Activated T-helper 1 cell treated with Interleukin-2 at 50 U/mL for 16 hours (primary cell): ENCODE data around the gene TMOD1.
"Not testable (repeated sequence)": the region's sequence is repeated elsewhere in the genome, so short reads cannot be mapped to it uniquely, and the experiment has no call there.

Experiments used
- DNase-seq: peaks from one replicate; pipeline ENCODE4 v3.0.0-alpha.2; 2020; ENCODE audit warnings: low read depth

Gene TMOD1

DNA sequence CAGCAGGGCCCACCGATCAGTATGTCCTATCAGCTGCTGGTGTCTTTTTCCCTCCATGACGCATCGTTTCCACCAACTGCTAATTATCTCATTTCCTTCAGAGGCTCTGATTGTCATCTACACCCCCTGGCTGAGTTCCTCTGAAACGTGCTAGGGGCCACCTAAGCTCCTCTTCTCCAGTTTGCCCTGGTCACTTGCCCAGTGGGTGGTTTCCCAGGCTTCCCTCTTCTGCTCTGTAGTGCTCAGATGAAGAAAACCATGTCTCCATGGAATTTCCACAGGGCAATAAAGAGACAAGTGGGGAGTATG, 66.4 kb downstream of the TMOD1 start:
- DNase-seq, result no peak

DNA sequence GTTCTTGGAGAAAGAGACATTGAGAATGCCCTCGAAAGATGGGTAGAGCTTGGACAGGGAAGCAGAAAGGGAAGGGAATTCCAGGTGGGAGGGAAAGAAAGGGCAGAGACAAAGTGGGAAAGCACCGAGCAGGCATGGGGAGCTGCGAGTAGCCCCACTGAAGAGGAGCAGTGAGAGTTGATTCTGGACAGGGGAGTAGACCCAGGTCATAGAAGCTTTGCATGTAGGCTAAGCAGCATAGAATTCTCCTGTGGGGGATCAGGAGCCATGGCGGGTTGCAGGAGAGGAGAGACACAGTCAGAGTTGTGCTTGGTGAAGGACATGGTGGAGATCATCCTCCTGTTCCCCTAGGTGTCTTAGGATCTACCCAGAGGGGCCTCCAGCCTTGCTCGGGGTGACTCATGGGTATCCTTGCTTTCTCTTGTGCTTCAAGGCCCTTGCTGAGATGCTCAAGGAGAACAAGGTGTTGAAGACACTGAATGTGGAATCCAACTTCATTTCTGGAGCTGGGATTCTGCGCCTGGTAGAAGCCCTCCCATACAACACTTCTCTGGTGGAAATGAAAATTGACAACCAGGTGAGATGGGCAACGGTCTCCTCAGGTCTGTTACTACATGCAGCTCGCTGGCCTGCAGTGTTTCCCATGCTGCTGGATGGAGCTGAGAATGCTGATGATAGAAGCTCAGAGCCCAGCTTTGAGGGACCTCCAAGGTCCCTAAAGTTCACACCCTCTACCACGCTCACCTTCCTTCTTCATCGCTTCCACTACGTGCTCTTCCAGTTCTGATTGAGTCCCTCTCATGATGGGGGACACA, 67.2 kb downstream of the TMOD1 start:
- no peak for DNase-seq

DNA sequence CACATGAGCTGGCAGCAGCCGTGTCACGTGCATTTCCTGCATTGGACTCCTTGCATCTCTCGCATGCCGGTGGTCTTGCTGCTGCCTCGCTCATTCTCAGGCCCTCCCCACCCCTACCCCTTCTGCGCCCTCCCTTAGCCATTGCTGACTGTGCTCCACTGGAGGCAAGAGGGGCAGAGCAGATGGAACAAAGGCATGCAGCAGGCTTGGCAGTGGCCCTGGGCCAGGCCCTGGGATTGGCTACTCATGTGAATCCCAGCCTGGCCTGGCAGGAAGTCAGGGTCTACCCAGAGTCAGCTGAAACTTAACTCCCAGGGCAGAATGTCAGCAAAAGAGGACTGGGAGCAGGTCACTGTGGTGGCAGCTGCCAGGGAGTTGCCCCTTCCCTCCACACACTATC, 69.4 kb downstream of the TMOD1 start:
- no peak for DNase-seq

DNA sequence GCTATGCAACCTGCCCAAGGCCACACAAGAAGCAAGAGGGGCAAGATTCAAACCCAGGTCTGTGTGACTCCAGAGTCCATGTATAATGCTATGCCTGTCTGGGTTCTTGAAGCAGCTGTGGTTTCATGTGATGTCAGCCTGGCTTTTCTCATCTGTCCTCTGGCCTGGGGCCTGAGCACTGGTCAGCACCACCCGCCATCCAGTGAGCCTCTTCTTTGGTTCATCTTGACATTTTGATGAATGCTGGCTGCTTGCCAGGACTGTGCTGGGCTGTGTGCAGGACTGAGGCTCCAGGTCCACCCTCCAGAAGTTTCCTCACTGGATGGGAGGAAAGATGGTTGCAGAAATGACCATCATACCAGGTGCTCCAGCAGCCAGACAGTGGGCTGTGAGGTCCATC, 70.2 kb downstream of the TMOD1 start:
- DNase-seq, result no peak

DNA sequence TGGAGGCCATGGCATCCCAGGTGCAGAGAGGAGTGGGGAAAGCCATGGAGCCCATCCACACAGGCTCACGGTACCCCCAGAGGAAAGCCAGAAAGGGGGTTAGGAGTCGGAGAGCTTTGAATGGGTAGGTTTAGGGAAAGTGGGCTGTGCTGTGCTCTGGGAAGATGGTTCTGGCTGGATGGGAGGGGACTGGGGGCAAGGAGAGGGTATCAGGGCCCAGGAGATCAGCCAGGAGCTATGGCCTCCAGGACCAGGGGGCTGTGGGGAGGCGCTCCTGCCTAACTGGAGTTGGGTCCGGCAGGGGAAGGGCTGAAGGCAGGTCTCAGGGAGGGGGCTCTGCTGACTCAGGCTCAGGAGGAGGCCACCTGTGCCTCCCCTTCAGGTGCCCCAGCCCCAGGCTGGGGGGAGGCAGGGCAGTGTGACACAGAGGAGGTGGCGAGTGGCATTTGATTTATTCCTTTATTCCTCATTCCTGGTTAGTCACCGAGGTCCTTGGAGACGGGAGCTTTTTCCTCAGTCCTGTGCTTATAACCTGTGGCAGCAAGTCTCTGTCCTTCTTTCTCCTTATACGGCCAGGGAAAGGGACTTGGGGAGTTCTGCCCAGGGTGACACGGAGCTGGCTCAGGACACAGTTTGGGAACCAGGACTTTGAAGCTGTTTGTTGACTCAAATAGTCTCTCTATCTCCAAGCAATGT, 70.9 kb downstream of the TMOD1 start:
- DNase-seq, result no peak

DNA sequence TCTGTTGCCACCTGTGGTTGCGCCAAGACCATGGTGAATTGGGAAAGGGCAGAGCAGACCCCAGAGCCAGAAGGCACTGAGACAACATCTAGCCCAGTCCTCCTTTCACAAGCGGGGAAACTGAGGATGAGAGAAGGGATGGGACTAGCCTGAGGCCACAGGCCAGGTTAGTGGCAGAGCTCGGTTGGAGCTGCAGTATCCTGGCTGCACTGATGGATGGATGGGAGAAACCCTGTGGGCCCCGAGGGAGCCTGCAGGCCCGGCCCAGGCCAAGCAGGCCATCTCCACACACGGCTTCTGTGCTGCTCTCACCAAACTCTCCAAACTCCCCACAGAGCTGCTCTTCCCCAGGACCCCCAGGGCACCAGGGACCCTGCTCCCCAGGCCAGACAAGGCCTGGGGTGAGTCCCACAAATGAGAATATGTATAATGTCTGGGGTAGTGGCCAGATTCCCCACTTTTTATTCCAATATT, 71.5 kb downstream of the TMOD1 start:
- no peak for DNase-seq

DNA sequence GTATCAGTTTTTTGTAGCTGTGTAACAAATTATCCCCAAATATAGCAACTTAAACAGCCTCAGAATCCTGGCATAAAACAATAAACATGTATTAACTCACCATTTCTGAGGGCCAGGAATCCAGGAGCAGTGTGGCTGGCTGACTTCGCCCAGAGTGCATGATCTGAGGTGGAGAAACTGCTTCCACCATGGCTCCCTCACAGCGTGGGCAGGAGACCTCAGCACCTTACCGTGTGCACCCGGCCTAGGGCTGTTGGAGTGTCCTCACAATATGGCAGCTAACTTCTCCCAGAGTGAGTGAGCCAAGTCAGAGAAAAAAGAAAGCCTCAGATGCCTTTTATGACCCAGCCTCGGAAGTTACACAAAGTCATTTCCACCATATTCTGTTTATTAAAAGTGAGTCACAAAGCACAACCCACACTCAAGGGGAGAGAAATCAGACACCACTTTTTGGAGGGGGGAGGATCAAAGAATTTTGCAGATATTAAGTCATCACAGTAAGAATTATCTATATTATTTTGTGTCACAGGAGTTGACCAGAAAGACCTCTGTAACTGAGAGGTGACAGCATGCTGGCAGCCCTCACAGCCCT, 72.1 kb downstream of the TMOD1 start:
- DNase-seq, result no peak

DNA sequence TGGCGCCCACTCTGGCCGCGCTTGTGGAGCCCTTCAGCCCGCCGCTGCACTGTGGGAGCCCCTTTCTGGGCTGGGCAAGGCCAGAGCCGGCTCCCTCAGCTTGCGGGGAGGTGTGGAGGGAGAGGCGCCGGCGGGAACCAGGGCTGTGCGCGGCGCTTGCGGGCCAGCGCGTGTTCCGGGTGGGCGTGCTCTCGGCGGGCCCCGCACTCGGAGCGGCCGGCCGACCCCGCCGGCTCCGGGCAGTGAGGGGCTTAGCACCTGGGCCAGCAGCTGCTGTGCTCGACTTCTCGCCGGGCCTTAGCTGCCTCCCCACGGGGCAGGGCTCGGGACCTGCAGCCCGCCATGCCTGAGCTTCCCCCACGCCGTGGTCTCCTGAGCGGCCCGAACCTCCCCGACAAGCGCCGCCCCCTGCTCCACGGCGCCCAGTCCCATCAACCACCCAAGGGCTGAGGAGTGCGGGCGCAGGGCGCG, 72.7 kb downstream of the TMOD1 start:
- DNase-seq, result not testable (repeated sequence)

DNA sequence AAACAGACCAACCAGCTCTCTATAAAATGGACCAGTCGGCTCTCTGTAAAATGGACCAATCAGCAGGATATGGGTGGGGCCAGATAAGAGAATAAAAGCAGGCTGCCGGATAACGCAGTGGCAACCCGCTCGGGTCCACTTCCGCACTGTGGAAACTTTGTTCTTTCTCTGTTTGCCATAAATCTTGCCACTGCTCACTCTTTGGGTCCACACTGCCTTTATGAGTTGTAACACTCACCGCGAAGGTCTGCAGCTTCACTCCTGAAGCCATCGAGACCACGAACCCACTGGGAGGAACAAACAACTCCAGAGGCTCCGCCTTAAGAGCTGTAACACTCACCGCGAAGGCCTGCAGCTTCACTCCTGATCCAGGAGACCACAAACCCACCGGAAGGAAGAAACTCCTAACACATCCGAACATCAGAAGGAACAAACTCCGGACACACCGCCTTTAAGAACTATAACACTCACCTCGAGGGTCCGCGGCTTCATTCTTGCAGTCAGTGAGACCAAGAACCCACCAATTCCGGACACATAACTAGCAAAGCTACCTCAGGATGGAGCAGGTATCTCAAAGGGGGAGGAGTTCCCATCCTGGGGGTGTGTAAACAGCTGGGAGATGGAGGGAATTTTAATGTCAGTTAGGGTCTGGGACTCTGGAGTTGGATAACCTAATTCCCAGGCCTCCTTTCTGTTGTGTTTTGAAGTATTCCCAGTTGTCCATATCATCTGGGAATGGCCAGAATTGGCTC, 73.6 kb downstream of the TMOD1 start:
- DNase-seq, result not testable (repeated sequence)

DNA sequence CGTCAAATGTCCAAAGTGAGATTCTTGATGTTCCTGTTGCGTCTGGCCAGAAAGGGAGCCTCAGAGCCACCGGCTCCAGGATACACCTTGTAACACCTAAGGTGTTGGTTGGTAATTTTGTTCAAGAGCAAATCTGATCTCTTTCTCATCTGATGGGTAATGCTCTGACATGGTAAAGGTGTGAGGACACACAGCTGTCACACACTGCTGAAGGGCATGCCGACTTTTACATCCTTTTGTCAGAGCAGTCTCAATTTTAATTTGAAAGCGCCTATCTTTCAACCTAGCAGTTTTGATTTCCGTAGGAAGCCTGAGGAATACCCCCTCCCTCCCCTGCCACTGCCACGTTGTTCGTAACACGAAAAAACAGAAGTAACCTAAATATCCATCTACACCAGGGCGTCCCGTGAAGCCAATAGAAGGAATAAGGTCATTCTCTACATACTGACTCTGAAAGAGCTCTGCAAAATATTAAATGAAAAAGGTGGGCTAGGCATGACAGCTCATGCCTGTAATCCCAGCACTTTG, 74.3 kb downstream of the TMOD1 start:
- no peak for DNase-seq

DNA sequence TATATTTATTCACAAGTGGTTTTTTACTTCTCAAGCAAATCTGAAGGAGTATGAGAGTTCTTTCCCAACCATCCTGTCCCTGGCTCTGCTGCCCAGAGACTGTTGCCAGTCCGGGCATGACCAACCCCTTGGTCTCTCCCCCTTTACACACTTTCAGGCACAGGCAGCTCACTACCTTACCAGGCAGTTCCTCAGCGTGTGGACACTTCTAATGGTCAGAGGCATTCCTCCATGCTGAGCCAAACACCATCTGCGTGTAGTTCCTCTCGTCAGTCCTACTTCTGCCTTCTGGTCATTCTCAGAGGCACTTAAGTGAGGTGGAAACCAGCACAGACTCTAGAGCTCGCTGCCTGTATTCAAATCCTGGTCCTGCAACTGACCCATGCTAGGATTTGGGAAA, 75.6 kb downstream of the TMOD1 start:
- DNase-seq, result no peak

DNA sequence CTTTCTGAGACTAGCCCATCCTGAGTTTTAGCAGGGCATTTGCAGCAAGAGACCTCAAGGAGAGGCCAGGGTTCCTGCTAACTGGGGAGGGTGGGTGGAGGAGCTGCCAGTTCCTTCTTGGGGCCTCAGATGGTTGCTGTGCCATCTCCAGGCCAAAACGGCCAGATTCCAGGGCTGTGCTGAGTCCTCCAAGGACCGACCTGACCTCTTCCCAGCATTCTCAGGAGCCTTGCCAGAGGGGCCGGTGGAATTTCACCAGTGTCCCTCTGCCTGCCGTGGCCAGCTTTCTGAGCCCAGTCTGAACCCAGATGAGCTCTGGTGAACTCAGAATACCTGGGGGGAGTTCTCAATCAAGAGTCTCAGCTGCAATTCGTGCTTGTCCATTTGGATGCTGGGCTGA, 77.4 kb downstream of the TMOD1 start:
- no peak for DNase-seq

DNA sequence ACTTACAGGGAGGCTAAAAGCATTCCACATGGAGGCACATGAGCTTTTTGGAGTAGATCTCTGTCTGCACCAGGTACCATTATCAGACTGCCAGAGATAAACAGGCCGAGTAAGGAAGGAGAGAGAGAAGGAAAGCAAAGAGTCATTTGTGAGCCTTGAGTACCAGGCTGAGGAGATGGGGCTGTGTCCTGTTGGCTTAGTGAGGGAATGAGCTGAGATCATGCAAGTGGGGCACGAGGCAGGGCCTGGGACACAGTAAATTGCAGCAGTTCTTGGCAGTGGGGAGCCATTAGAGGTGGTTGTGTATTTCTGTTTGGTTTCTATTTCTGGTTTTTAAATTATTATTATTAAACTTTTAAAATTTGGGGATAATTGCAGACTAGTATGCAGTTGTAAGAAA, 78.4 kb downstream of the TMOD1 start:
- no peak for DNase-seq

DNA sequence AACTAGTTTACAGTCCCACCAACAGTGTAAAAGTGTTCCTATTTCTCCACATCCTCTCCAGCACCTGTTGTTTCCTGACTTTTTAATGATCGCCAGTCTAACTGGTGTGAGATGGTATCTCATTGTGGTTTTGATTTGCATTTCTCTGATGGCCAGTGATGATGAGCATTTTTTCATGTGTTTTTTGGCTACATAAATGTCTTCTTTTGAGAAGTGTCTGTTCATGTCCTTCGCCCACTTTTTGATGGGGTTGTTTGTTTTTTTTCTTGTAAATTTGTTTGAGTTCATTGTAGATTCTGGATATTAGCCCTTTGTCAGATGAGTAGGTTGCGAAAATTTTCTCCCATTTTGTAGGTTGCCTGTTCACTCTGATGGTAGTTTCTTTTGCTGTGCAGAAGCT, 80.1 kb downstream of the TMOD1 start:
- not testable (repeated sequence) for DNase-seq

DNA sequence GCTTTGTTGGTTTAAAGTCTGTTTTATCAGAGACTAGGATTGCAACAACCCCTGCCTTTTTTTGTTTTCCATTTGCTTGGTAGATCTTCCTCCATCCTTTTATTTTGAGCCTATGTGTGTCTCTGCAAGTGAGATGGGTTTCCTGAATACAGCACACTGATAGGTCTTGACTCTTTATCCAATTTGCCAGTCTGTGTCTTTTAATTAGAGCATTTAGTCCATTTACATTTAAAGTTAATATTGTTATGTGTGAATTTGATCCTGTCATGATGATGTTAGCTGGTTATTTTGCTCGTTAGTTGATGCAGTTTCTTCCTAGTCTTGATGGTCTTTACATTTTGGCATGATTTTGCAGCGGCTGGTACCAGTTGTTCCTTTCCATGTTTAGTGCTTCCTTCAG, 83.3 kb downstream of the TMOD1 start:
- not testable (repeated sequence) for DNase-seq

DNA sequence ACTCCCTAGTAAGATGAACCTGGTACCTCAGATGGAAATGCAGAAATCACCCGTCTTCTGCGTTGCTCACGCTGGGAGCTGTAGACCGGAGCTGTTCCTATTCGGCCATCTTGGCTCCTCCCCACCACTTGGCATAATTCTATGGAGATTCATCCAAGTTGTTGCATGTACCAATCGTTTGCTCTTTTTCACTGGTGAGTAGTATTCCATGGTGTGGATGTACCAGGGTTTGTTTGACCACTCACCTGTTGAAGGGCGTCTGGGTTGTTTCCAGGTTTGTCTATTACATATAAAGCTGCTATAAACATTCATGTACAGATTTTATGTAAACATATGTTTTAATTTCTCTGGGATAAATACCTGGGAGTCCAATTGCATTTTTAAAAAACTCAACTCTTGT, 85.4 kb downstream of the TMOD1 start:
- DNase-seq, result not testable (repeated sequence)

DNA sequence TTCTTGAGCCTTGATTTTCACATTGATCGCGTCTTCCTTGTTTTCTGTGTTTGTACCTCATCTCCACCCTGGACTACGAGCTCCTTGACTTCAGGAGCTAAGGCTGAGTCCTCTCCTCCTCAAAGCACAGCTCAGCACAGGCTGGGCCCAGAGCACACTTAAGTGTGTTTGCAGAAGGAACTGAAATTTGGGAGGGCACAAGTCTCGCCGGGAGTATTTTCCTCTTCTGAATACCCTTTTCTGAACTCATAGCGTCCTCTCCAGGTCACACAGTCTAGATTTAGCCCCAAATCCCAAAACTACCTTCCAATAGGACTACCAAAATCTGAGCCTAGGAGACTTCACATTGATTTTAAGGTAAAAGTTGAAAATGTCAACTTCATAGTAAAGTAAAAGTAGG, 90.1 kb downstream of the TMOD1 start:
- no peak for DNase-seq

DNA sequence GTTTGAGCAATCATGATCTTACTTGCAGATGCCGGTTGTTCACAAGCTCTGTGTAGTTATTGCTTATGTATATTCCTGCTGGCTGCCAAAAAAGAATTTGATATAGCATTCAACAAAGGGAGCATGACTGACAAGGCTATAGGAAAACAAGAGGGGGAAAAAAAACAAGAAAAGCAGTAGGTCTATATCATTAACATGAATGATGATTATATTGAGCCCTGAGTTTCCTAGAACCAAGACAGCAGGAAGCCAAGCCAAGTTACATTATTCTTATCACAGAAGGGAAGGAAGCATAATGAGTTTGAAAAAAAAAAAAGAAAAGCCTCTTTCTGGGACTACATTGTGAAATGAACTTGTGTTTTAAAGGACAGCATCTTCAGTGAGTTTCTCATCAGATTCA, 90.7 kb downstream of the TMOD1 start:
- no peak for DNase-seq

DNA sequence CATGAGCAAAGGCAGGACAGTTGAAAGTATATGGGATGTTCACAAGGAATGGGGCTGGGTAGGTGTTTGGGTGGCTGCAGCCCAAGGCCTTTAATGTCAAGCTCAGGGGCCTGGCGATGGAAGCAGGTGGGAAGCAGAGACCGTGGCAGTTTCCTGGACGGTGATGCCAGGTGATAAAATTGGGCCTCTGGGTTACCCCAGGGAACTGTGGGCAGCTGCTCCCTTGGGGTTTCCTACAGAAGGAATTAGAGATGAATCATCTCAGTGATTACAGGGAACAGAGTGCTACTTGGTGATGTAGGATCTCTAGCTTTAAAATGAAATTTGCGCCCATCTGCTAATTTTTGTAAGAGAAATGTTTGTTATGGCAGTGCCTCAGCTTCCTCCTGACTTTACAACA, 92.5 kb downstream of the TMOD1 start:
- no peak for DNase-seq

DNA sequence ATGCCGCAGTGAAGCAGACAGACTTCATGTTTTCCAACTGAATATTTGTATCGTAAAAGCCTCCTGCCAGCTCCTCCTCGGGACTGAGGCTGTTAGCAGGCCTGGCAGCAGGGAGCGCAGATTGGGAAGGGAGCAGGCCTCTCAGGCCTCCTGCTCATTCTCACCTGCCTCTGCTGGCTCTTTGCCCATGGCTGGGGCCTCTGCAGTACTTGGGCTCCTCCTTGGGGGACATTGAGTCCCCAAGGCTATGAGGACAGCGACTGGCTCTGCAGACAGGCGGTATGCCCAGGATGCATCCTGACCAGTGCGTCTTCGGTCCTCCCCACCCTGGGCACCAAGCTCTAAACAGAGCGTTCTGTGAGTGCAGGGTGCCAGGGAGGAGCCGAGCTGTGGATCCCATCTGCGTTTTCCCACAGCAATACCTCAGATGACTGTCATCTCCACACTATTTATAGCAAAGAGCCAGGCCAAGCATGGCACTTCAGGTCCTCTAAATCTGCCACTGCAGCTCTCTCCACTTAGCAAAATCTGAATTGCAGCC, 93.0 kb downstream of the TMOD1 start:
- no peak for DNase-seq

DNA sequence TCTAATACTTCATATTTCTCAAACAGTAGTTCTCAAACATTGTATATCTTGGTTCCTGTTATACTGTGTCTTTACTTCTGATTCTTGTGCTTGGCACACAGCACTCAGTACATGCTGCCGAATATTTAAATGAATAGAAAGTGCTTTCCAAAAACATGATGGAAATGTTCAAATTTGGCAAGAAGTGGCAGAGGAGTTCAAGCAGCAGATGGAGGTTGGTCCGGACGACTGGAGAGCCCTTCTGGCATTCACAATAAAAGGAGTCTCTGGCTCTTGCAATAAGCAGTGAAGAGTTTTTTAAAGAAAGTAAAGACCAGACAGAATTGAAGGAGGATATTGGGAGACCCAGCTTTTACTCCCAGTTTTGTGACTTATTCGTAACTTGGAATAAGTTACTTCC, 95.4 kb downstream of the TMOD1 start:
- no peak for DNase-seq
